ENCODE data around the gene MYH11.

- TF ChIP-seq CTCF (conservative IDR thresholded peaks at IDR 0.05; ENCODE audit: low read length) = no peak
- TF ChIP-seq EZH2phosphoT487 (IDR thresholded peaks at IDR 0.05; ENCODE audit: borderline replicate concordance) = no peak
Observed at GRCh38 chr16:15703029-15703736, 153.6 kb downstream of the MYH11 start.

Data from Loucy (cell line).